GM23338 (cell line): Measurements from ENCODE around the gene EP300. TPM values are rescaled to one million over a fixed set of nuclear protein-coding genes. Genes with fewer than 3 reads are reported as not detected.

Experiments
- ATAC-seq: fragments of 200-7000 bp; cut with Tn5 transposase; 3 replicates; pipeline ENCODE4 v1.9.1; 2020
- DNase-seq: peaks from one replicate; pipeline ENCODE4 v3.0.0-alpha.2; 2015; ENCODE audit warnings: low spot score
- H2AFZ ChIP-seq: fragments of 200-600 bp; sonication (generic); 2 replicates; pipeline ENCODE4 v1.8.0; 2016; ENCODE audit warnings: antibody characterized with exemption, mild to moderate bottlenecking, moderate library complexity
- H3F3A ChIP-seq: fragments of 200-600 bp; sonication (generic); replicated peaks from 2 replicates; pipeline ENCODE4 v1.8.0; 2017; ENCODE audit warnings: antibody characterized with exemption, mixed run types, low read depth
- H3K27ac ChIP-seq: fragments of 200-600 bp; sonication (generic); 2 replicates; pipeline ENCODE4 v1.6.1; 2016; ENCODE audit warnings: low read depth
- H3K27me3 ChIP-seq: fragments of 200-600 bp; sonication (generic); 2 replicates; pipeline ENCODE4 v1.8.0; 2016; ENCODE audit warnings: mild to moderate bottlenecking, mixed run types, moderate library complexity; ENCODE audit not compliant: insufficient read depth
- H3K36me3 ChIP-seq: fragments of 200-600 bp; sonication (generic); 2 replicates; pipeline ENCODE4 v1.8.0; 2016; ENCODE audit warnings: mild to moderate bottlenecking; ENCODE audit not compliant: insufficient read depth
- H3K4me1 ChIP-seq: fragments of 200-600 bp; sonication (generic); 2 replicates; pipeline ENCODE4 v1.8.0; 2016; ENCODE audit warnings: mild to moderate bottlenecking, moderate library complexity; ENCODE audit not compliant: insufficient read depth
- H3K4me2 ChIP-seq: fragments of 200-600 bp; sonication (generic); 2 replicates; pipeline ENCODE4 v1.7.1; 2017; ENCODE audit warnings: mixed run types
- H3K4me3 ChIP-seq: fragments of 200-600 bp; sonication (generic); 2 replicates; pipeline ENCODE4 v1.6.1; 2016; ENCODE audit warnings: mixed run types
- H3K79me2 ChIP-seq: fragments of 200-600 bp; sonication (generic); replicated peaks from 2 replicates; pipeline ENCODE4 v1.8.0; 2017; ENCODE audit warnings: mild to moderate bottlenecking; ENCODE audit not compliant: insufficient read depth
- H3K9me2 ChIP-seq: fragments of 200-600 bp; sonication (generic); 2 replicates; pipeline ENCODE4 v1.8.0; 2017; ENCODE audit not compliant: insufficient read depth
- H4K20me1 ChIP-seq: fragments of 200-600 bp; sonication (generic); replicated peaks from 2 replicates; pipeline ENCODE4 v1.8.0; 2017; ENCODE audit warnings: mild to moderate bottlenecking; ENCODE audit not compliant: insufficient read depth
- H3K27ac Mint-ChIP-seq: 2 replicates; pipeline ENCODE4 v1.8.0; 2020; ENCODE audit warnings: inconsistent platforms, mild to moderate bottlenecking, moderate library complexity, mixed read lengths
- H3K27me3 Mint-ChIP-seq: 3 replicates; pipeline ENCODE4 v1.8.0; 2022; ENCODE audit warnings: low read depth, mild to moderate bottlenecking, moderate library complexity, mixed read lengths, inconsistent platforms; ENCODE audit not compliant: insufficient read depth, poor library complexity
- H3K36me3 Mint-ChIP-seq: 3 replicates; pipeline ENCODE4 v1.8.0; 2021; ENCODE audit warnings: low read depth, mild to moderate bottlenecking, inconsistent platforms, moderate library complexity, mixed read lengths
- H3K4me1 Mint-ChIP-seq: 3 replicates; pipeline ENCODE4 v1.8.0; 2020; ENCODE audit warnings: mild to moderate bottlenecking, inconsistent platforms, mixed read lengths
- H3K4me3 Mint-ChIP-seq: 3 replicates; pipeline ENCODE4 v1.8.0; 2021; ENCODE audit warnings: moderate library complexity, mild to moderate bottlenecking, inconsistent platforms, mixed read lengths
- H3K9me3 Mint-ChIP-seq: 3 replicates; pipeline ENCODE4 v1.8.0; 2020; ENCODE audit warnings: moderate library complexity, mild to moderate bottlenecking, inconsistent platforms, mixed read lengths
- EZH2phosphoT487 ChIP-seq: fragments of 200-600 bp; sonication (generic); IDR thresholded peaks from one replicate; pipeline ENCODE4 v1.8.1; 2018; ENCODE audit warnings: antibody characterized with exemption; ENCODE audit not compliant: unreplicated experiment
- JUNB ChIP-seq: IDR thresholded peaks from one replicate; pipeline ENCODE4 v1.6.1; 2016; ENCODE audit warnings: antibody characterized with exemption; ENCODE audit not compliant: unreplicated experiment
- NANOG ChIP-seq: IDR thresholded peaks from 2 replicates; pipeline ENCODE4 v1.6.1; 2016; ENCODE audit warnings: antibody characterized with exemption, borderline replicate concordance
- REST ChIP-seq: IDR thresholded peaks from one replicate; pipeline ENCODE4 v1.6.1; 2018; ENCODE audit warnings: antibody characterized with exemption; ENCODE audit not compliant: unreplicated experiment
- ZNF114 ChIP-seq: fragments of 250-450 bp; sonication (Bioruptor Pico); IDR thresholded peaks from 2 replicates; pipeline ENCODE4 v1.5.0; 2020; ENCODE audit warnings: mild to moderate bottlenecking, moderate library complexity
- ZNF331 ChIP-seq: fragments of 250-450 bp; sonication (Bioruptor Pico); IDR thresholded peaks from 2 replicates; pipeline ENCODE4 v1.5.0; 2020; ENCODE audit warnings: low read depth, mild to moderate bottlenecking, moderate library complexity
- microRNA counts: library from miRNA; unstranded; fragments of <30 nt; microRNA quantifications from one replicate; lab custom pipeline; 2017
- polyA plus RNA-seq: library from polyadenylated mRNA; unstranded; fragments of >200 nt; fragmentation: Nextera tagmentation; extraction: Ambion mirVana; gene quantifications from 2 replicates; pipeline ENCODE4 v1.2.1, GENCODE V29; 2016
- small RNA-seq: library from RNA; depleted of rRNA; stranded (forward); fragments of <200 nt; gene quantifications from one replicate; pipeline ENCODE3, GENCODE V24; 2014; ENCODE audit warnings: low replicate concordance
- total RNA-seq: library from RNA; depleted of rRNA; stranded (reverse); fragments of >200 nt; shearing (Covaris generic); gene quantifications from 2 replicates; pipeline ENCODE4 v1.2.3, GENCODE V29; 2014; rRNA removed

The EP300 gene
- total and polyA plus RNA-seq, 2 experiments from 2014 or later, result 40.7 to 129 TPM

GRCh38 chr22:41226723-41227655 lies 134.6 kb downstream of the EP300 start:
- Mint-ChIP-seq H3K9me3 (no peaks in the 10 kb centered on the region), H3K27me3 (peaks cover 13% of the 10 kb centered on the region), H3K36me3 (peaks cover 40% of the 10 kb centered on the region), H3K4me3 (no peak overlapping the region), H3K4me1 (no peaks in the 10 kb centered on the region), H3K27ac (no peak overlapping the region)
- H3F3A ChIP-seq, result no peaks in the 10 kb centered on the region
- no peak for DNase-seq
- no peak for ATAC-seq
- no peak overlapping the region for H2AFZ ChIP-seq
- H3K27ac ChIP-seq, result no peak overlapping the region
- H3K9me2 ChIP-seq, result no peaks in the 10 kb centered on the region
- TF ChIP-seq REST (no peak), ZNF114 (no peak), JUNB (no peak)
- no peak overlapping the region for H3K4me3 ChIP-seq
- H3K36me3 ChIP-seq, result peaks cover 4% of the 10 kb centered on the region; the same call in 1 of the 2 replicates
- no peaks in the 10 kb centered on the region for H4K20me1 ChIP-seq
- no peaks in the 10 kb centered on the region for H3K79me2 ChIP-seq
- no peaks in the 10 kb centered on the region for H3K27me3 ChIP-seq
- H3K4me1 ChIP-seq, result no peaks in the 10 kb centered on the region
- no peak overlapping the region for H3K4me2 ChIP-seq

GRCh38 chr22:41229215-41229614 lies 136.8 kb downstream of the EP300 start:
- H3K4me3 ChIP-seq, result no peak overlapping the region
- H3K4me1 ChIP-seq, result no peaks in the 10 kb centered on the region
- peaks cover 4% of the 10 kb centered on the region; the same call in 1 of the 2 replicates for H3K36me3 ChIP-seq
- DNase-seq (no peak), ATAC-seq (no peak)
- no peaks in the 10 kb centered on the region for H4K20me1 ChIP-seq
- peaks cover 13% of the 10 kb centered on the region for H3K27me3 Mint-ChIP-seq
- no peaks in the 10 kb centered on the region for H3K9me3 Mint-ChIP-seq
- H3K36me3 Mint-ChIP-seq, result peaks cover 27% of the 10 kb centered on the region
- no peaks in the 10 kb centered on the region for H3F3A ChIP-seq
- H3K27ac ChIP-seq, result no peak overlapping the region
- no peak overlapping the region for H3K4me3 Mint-ChIP-seq
- no peak for TF ChIP-seq EZH2phosphoT487
- TF ChIP-seq NANOG, result no peak
- no peak for TF ChIP-seq ZNF331 (CRISPR knock-in tag)
- H3K27me3 ChIP-seq, result no peaks in the 10 kb centered on the region
- H3K27ac Mint-ChIP-seq, result no peak overlapping the region
- no peaks in the 10 kb centered on the region for H3K79me2 ChIP-seq
- H3K4me2 ChIP-seq, result no peak overlapping the region
- H3K4me1 Mint-ChIP-seq, result no peaks in the 10 kb centered on the region
- no peak overlapping the region for H2AFZ ChIP-seq
- no peaks in the 10 kb centered on the region for H3K9me2 ChIP-seq

MicroRNAs within 50 kb of the gene (microRNA counts, 767-probe panel; counts per million panel counts)
- not detected for microRNA hsa-miR-1281 (lab: Ali Mortazavi, UCI)

Small RNA genes within 50 kb of the gene (small RNA-seq; reads per million reads assigned to genes)
- gene RF00019 (not detected), gene RNU6-375P (not detected)

Other genes starting within 250 kb of the EP300 start
- 148 and 159 TPM in 2 replicates for gene ST13, start 236.0 kb upstream of the EP300 start, total RNA-seq
- gene ST13, start 236.0 kb upstream of the EP300 start, polyA plus RNA-seq, result 208 and 238 TPM in 2 replicates
- 19.5 and 22.9 TPM in 2 replicates for gene XPNPEP3, start 235.4 kb upstream of the EP300 start, total RNA-seq
- 10.4 and 11.6 TPM in 2 replicates for gene XPNPEP3, start 235.4 kb upstream of the EP300 start, polyA plus RNA-seq
- not detected in 2 replicates for gene DNAJB7, start 230.5 kb upstream of the EP300 start, total RNA-seq
- gene DNAJB7, start 230.5 kb upstream of the EP300 start, polyA plus RNA-seq, result 0.40 and 0.63 TPM in 2 replicates
- gene RBX1, start 141.2 kb upstream of the EP300 start, total RNA-seq, result 31.7 and 36.7 TPM in 2 replicates
- 340 and 341 TPM in 2 replicates for gene RBX1, start 141.2 kb upstream of the EP300 start, polyA plus RNA-seq
- 23.4 and 27.1 TPM in 2 replicates for gene L3MBTL2, start 112.7 kb downstream of the EP300 start, total RNA-seq
- 12.7 and 13.9 TPM in 2 replicates for gene L3MBTL2, start 112.7 kb downstream of the EP300 start, polyA plus RNA-seq
- 1.5 and 1.6 TPM in 2 replicates for gene CHADL, start 148.3 kb downstream of the EP300 start, total RNA-seq
- gene CHADL, start 148.3 kb downstream of the EP300 start, polyA plus RNA-seq, result 0.70 TPM in 1 of 2 replicates, not detected in the other
- 133 and 141 TPM in 2 replicates for gene RANGAP1, start 193.6 kb downstream of the EP300 start, total RNA-seq
- 54.2 and 54.7 TPM in 2 replicates for gene RANGAP1, start 193.6 kb downstream of the EP300 start, polyA plus RNA-seq
- 51.3 and 61.5 TPM in 2 replicates for gene ZC3H7B, start 208.9 kb downstream of the EP300 start, total RNA-seq
- gene ZC3H7B, start 208.9 kb downstream of the EP300 start, polyA plus RNA-seq, result 5.7 and 7.0 TPM in 2 replicates